ENCODE data around the gene BHMT. TPM values are rescaled to one million over a fixed set of nuclear protein-coding genes. Genes with fewer than 3 reads are reported as not detected.
"Not testable (repeated sequence)": the region's sequence is repeated elsewhere in the genome, so short reads cannot be mapped to it uniquely, and the experiment has no call there.

The BHMT gene
- total and polyA plus RNA-seq, 5 donors: 0.07 to 0.44 (median 0.21) TPM; not detected in 1

DNA sequence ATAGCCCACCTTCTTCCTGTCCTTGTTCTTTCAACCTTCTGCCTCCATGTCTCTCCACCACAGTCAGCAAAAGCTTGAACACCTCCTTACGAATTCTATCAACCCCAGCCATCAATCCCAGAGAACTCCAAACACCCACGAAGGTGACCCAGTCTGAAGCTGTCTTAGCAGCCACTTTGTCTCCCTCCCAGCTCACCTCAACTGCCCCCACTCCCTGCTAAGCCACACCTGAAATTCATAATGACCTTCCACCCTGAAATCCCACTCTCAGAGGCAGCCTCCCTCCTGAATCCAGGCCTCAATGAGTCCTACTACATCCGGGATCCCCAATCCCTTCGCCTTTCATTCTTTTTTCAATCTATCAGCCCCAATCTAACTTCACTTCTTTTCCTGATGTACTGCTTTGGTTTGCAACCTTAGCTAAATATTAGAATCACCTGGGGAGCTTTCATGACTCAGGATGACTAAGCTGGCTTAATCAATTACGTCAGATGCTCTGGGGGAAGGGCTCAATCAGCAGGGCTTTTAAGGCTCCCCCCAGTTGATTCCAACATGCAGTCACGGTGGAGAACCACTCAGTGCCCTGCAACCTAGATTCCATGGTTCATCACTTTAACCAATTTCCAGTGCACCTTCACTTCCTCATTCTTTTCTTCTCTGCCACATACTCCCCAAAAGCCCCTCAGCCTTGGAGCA, 32.2 kb downstream of the BHMT start:
- Histone ChIP-seq H3K4me1 (ENCODE audit: control insufficient read depth, insufficient read depth, low read length) (no peaks in the 10 kb centered on the region), H3K27me3 (ENCODE audit: control insufficient read depth, insufficient read depth) (no peaks in the 10 kb centered on the region), H3K4me3 (ENCODE audit: low read length) (no peak overlapping the region), H3K9me3 (ENCODE audit: control insufficient read depth, low read length) (no peaks in the 10 kb centered on the region), H3K27ac (ENCODE audit: low read length) (no peak overlapping the region)
- WGBS: 81% methylated on average over 6 of the region's 6 CpGs
- no peak for DNase-seq
- ATAC-seq: no peak
- intact Hi-C loops (cut with DNase I): no loop called here

DNA sequence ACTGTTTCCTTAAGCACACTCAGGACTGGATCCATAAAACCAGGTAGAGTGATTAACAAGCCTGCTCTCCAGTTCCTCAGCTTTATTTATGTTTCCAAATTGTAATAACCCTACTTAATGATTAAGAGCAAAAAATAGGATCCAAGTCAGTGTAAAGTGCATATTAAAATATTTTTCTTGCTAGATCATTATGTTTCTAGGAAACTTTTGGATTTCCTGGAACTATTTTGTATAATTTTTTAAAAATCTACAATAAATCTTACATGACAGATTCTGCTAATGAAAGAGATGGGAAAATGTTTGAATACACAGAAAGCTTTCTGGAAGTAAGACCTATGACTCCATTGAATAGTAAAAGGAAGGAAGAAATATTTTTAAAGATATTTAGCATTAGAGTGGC, 35.5 kb downstream of the BHMT start:
- Histone ChIP-seq H3K9me3 (ENCODE audit: control insufficient read depth, low read length) (no peaks in the 10 kb centered on the region), H3K4me3 (ENCODE audit: low read length) (no peak overlapping the region), H3K4me1 (ENCODE audit: control insufficient read depth, insufficient read depth, low read length) (no peaks in the 10 kb centered on the region), H3K27me3 (ENCODE audit: control insufficient read depth, insufficient read depth) (no peaks in the 10 kb centered on the region), H3K27ac (ENCODE audit: low read length) (no peak overlapping the region)
- ATAC-seq (no peak), DNase-seq (no peak)
- intact Hi-C loops (cut with DNase I): no loop called here

DNA sequence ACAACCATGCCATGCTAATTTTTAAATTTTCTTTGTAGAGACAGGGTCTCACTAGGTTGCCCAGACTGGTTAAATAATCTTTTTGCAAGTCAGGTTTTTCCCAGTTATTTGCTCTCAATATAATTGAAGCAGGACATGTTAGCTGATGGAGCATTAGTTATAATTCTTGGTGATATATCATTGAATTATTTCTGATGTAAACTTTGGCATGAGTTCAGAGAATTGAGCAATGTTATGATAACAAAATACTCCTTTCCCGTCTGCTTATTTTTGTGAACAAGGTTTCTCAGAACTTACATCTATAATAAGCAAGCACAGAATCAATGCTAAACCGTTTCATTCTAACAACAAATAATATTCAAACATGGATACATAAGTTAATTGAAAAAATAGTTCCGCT, 37.8 kb downstream of the BHMT start:
- H3K4me1 ChIP-seq (ENCODE audit: control insufficient read depth, insufficient read depth, low read length): no peaks in the 10 kb centered on the region
- intact Hi-C loops (cut with DNase I): no loop called here
- no peaks in the 10 kb centered on the region for H3K27me3 ChIP-seq (ENCODE audit: control insufficient read depth, insufficient read depth)
- no peak overlapping the region for H3K4me3 ChIP-seq (ENCODE audit: low read length)
- no peaks in the 10 kb centered on the region for H3K9me3 ChIP-seq (ENCODE audit: control insufficient read depth, low read length)
- H3K27ac ChIP-seq (ENCODE audit: low read length): no peak overlapping the region
- 77% methylated on average over 3 of the region's 3 CpGs for WGBS
- DNase-seq: no peak
- ATAC-seq: no peak

DNA sequence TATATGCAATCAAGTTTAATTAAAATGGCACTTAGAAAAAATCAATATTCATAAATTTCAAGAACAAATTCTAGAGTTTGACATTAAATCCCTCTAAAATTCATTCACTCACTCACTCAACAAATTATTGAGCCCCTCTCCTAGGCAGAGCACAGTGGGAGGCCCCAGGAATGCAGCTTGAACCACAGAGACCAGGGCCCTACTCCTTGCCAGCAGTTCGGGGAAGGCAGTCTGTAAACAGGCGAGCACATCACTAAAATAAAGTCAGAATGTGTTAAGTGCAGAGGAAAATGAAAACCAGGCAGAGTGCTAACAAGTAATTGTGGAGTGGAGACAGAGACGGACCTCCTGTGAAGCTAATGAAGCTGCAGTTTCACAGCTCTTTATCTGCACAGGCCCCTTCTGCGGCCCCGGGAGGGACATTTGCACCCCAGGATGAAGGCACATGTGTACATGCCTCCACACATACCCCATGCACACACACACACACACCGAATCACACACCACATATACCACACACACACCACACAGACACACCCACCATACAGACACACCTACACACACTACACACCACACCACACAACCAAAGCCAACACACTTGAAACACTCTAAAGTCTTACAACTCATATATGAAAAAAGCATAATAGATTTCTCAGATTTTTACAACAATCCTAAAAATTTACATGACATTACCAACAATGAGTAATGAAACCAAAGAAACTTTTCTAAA, 40.5 kb downstream of the BHMT start:
- H3K27me3 ChIP-seq (ENCODE audit: control insufficient read depth, insufficient read depth): no peaks in the 10 kb centered on the region
- ATAC-seq (no peak), DNase-seq (no peak)
- no peaks in the 10 kb centered on the region for H3K4me1 ChIP-seq (ENCODE audit: control insufficient read depth, insufficient read depth, low read length)
- no peaks in the 10 kb centered on the region for H3K9me3 ChIP-seq (ENCODE audit: control insufficient read depth, low read length)
- intact Hi-C loops (cut with DNase I): no loop called here
- 80% methylated on average over 6 of the region's 6 CpGs for WGBS
- no peak overlapping the region for H3K27ac ChIP-seq (ENCODE audit: low read length)
- no peak overlapping the region for H3K4me3 ChIP-seq (ENCODE audit: low read length)

DNA sequence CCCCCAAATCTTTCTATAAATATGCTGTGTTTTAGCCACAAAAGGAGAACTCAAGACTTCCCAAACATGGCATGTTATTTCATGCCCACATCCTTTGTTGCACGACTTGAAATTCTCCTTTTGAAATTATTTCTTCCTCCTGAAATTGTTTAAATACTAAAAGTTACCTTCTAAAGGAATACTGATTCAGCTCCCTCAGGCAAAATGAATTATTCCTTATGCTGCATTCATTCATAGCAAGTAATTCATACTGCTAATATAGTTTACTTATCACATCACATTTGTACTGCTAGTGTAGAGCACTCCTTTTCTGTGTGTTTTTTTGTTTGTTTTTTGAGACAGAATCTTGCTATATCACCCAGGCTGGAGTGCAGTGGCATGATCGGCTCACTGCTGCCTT, 45.7 kb downstream of the BHMT start:
- Histone ChIP-seq H3K27me3 (ENCODE audit: control insufficient read depth, insufficient read depth) (no peaks in the 10 kb centered on the region), H3K4me1 (ENCODE audit: control insufficient read depth, insufficient read depth, low read length) (no peaks in the 10 kb centered on the region), H3K27ac (ENCODE audit: low read length) (no peak overlapping the region), H3K9me3 (ENCODE audit: control insufficient read depth, low read length) (no peaks in the 10 kb centered on the region), H3K4me3 (ENCODE audit: low read length) (no peak overlapping the region)
- intact Hi-C loops (cut with DNase I): no loop called here
- 87% methylated on average over 2 of the region's 2 CpGs for WGBS
- ATAC-seq (no peak), DNase-seq (no peak)

DNA sequence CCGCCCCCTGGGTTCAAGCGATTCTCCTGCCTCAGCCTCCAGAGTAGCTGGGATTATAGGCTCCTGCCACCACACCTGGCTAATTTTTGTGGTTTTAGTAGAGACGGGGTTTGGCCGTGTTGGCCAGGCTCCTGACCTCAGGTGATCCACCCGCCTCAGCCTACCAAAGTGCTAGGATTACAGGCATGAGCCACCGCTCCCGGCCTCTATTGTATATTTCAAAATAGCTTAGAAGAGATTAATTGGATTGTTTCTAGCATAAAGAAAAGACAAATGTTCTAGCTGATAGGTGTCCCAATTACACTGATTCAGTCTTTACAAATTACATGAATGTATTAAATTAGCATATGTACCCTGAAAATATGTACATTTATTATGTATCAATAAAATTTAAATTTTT, 50.0 kb downstream of the BHMT start:
- 95% methylated on average over 7 of the region's 7 CpGs for WGBS
- H3K27me3 ChIP-seq (ENCODE audit: control insufficient read depth, insufficient read depth); H3K9me3 ChIP-seq (ENCODE audit: control insufficient read depth, low read length); H3K4me3 ChIP-seq (ENCODE audit: low read length); DNase-seq; intact Hi-C loops (cut with DNase I); H3K27ac ChIP-seq (ENCODE audit: low read length); H3K4me1 ChIP-seq (ENCODE audit: control insufficient read depth, insufficient read depth, low read length); ATAC-seq: not testable (repeated sequence)

DNA sequence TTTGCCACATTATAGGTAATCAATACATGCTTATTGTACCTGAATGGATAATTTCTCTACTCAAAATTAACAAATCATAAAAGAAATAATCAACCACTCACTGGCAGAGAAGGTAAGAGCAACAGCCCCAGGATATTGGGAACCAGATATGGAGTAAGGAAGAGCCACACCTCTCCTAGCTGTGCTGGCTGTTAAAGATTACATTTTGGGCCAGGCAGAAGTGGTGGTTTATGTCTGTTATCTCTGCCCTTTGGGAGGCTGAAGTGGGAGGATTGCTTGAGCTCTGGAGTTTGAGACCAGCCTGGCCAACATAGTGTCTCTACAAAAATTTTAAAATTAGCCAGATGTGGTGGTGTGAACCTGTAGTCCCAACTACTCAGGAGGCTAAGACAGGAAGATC, 56.4 kb downstream of the BHMT start:
- intact Hi-C loops (cut with DNase I): no loop called here
- ATAC-seq: no peak

DNA sequence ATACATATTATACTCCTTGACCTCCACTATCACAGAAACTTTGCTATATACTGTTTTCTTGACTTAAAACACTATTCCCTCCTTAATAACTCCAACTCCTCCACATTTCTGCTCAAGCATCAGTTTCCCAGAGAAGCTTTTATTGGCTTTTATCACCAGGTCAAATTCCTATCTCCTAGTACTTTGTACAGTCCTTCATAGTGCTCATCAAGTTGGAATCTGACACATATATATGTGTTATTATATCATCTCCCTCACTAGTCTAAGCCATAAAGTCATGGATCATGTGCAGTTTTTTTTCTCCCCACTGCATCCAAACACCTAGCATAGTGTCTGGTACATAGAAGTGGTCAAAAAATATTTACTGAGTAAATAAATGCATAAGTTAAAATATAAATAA, 59.1 kb downstream of the BHMT start:
- no peaks in the 10 kb centered on the region for H3K4me1 ChIP-seq (ENCODE audit: control insufficient read depth, insufficient read depth, low read length)
- H3K27me3 ChIP-seq (ENCODE audit: control insufficient read depth, insufficient read depth): no peaks in the 10 kb centered on the region
- ATAC-seq (no peak), DNase-seq (no peak)
- H3K27ac ChIP-seq (ENCODE audit: low read length): no peak overlapping the region
- intact Hi-C loops (cut with DNase I): no loop called here
- H3K4me3 ChIP-seq (ENCODE audit: low read length): no peak overlapping the region
- no peaks in the 10 kb centered on the region for H3K9me3 ChIP-seq (ENCODE audit: control insufficient read depth, low read length)

More for the DNA sequence above, 56.4 kb downstream of the BHMT start:
- Histone ChIP-seq H3K4me1 (ENCODE audit: control insufficient read depth, insufficient read depth, low read length) (no peaks in the 10 kb centered on the region), H3K27me3 (ENCODE audit: control insufficient read depth, insufficient read depth) (no peaks in the 10 kb centered on the region), H3K9me3 (ENCODE audit: control insufficient read depth, low read length) (no peaks in the 10 kb centered on the region), H3K27ac (ENCODE audit: low read length) (no peak overlapping the region), H3K4me3 (ENCODE audit: low read length) (no peak overlapping the region)
- no peak for DNase-seq

DNA sequence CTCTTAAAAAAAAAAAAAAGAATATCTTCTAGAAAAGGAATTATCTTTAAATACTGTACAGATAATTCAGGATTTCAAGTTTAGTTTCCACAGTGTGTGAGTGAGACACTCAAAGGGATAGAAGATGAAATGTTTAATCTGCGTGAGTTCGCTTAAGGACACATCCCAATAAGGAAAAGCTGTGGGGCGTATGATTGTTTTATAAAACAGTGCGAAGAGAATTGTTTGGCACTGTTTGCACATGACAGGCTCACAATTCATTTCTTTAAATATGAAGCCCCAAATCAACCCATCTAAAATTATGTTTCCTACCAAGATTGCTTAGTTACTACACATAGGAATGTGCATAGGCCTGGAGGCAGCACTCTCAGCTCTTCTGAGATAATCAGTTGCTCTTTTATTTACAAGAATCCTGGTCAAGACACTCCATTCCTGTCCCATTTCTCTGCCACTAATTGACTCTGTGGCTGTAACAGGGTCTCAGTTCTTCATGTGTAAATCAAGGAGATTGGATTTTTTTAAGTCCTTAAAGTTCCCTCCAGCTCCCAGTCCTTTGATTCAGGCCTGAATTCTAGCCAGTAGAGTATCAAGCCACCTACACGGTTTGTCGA, 60.1 kb downstream of the BHMT start:
- ATAC-seq (no peak), DNase-seq (no peak)
- intact Hi-C loops (cut with DNase I): no loop called here
- WGBS: 83% methylated on average over 6 of the region's 6 CpGs
- Histone ChIP-seq H3K9me3 (ENCODE audit: control insufficient read depth, low read length) (no peaks in the 10 kb centered on the region), H3K27me3 (ENCODE audit: control insufficient read depth, insufficient read depth) (no peaks in the 10 kb centered on the region), H3K27ac (ENCODE audit: low read length) (no peak overlapping the region), H3K4me1 (ENCODE audit: control insufficient read depth, insufficient read depth, low read length) (no peaks in the 10 kb centered on the region), H3K4me3 (ENCODE audit: low read length) (no peak overlapping the region)

DNA sequence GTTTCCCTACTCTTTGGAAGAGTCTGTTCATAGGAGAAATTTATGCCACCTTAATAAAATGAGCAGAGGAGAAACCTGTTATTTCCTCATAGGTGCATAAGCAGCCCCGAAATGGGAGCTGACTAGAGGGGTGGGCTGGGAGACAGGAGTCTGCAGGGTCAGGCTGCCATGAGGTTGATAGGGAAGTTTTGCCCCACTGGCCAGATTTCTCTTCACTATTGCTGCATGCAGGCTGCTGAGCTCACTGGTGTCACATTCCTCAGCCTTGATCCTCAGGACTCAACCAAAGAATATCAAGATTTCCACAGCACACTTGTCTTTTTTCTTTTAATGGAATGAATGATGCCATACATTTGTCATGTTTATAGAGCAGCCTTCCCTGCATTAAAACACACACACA, 60.7 kb downstream of the BHMT start:
- intact Hi-C loops (cut with DNase I): no loop called here
- DNase-seq: no peak
- Histone ChIP-seq H3K9me3 (ENCODE audit: control insufficient read depth, low read length) (no peaks in the 10 kb centered on the region), H3K27ac (ENCODE audit: low read length) (no peak overlapping the region), H3K4me3 (ENCODE audit: low read length) (no peak overlapping the region), H3K4me1 (ENCODE audit: control insufficient read depth, insufficient read depth, low read length) (no peaks in the 10 kb centered on the region), H3K27me3 (ENCODE audit: control insufficient read depth, insufficient read depth) (no peaks in the 10 kb centered on the region)
- no peak for ATAC-seq
- 71% methylated on average over 1 of the region's 1 CpG for WGBS

DNA sequence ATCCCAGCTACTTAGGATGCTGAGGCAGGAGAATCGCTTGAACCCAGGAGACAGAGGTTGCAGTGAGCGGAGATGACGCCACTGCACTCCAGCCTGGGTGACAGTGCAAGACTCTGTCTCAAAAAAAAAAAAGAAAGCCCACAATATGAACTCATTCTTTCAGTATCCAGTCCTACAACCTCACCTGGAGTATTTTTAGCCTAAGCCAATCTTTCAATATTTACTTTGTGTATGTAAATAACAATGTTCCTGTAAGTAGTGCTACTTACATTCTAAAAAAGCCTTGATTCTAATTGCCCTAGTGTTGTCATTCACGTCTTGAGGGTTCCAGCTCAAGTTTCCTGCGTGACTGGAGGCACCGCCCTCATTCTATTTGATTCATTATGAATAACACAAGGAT, 62.0 kb downstream of the BHMT start:
- Histone ChIP-seq H3K4me3 (ENCODE audit: low read length) (no peak overlapping the region), H3K27ac (ENCODE audit: low read length) (no peak overlapping the region), H3K4me1 (ENCODE audit: control insufficient read depth, insufficient read depth, low read length) (no peaks in the 10 kb centered on the region), H3K27me3 (ENCODE audit: control insufficient read depth, insufficient read depth) (no peaks in the 10 kb centered on the region), H3K9me3 (ENCODE audit: control insufficient read depth, low read length) (no peaks in the 10 kb centered on the region)
- DNase-seq: no peak
- no peak for ATAC-seq
- intact Hi-C loops (cut with DNase I): no loop called here
- WGBS: 93% methylated on average over 6 of the region's 6 CpGs
